ENCODE measurements around the gene B4GALNT2.
A peak's percentile ranks its signal among the peaks of the same experiment; 100 is the strongest.
"Not testable (repeated sequence)": the region's sequence is repeated elsewhere in the genome, so short reads cannot be mapped to it uniquely, and the experiment has no call there.

B4GALNT2 gene, protein sequence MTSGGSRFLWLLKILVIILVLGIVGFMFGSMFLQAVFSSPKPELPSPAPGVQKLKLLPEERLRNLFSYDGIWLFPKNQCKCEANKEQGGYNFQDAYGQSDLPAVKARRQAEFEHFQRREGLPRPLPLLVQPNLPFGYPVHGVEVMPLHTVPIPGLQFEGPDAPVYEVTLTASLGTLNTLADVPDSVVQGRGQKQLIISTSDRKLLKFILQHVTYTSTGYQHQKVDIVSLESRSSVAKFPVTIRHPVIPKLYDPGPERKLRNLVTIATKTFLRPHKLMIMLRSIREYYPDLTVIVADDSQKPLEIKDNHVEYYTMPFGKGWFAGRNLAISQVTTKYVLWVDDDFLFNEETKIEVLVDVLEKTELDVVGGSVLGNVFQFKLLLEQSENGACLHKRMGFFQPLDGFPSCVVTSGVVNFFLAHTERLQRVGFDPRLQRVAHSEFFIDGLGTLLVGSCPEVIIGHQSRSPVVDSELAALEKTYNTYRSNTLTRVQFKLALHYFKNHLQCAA

DNA sequence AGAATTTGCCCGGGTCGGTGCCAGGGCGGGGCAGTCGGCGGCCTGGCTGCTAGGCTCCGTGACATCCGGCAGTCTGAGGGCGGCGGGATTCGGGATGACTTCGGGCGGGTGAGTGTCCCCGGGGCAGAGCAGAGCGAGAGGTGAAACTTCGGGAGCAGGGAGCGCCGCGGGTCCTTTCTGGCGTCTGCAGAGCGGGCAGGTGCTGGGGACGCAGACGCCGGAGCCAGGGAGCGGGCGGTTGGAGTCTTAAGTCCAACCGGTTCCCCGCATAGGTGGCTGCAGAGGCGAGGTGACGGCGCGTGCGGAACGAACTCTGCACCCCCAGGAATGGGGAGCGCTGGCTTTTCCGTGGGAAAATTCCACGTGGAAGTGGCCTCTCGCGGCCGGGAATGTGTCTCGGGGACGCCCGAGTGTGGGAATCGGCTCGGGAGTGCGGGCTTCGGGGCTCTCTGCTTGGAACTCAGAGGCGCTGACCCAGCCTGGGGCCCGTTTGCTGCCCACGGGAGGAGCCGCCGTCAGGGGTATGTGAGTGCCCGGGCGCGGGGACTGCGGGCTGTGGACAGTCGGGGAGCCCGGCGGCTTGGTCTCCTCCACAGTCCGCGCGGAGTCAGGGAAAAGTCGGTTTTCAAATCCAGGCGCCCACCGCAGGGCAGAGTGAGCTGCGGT lies at the start of gene B4GALNT2:
Gene B4GALNT2, plus strand, starts transcription at position 71 of the 666 bp plus-strand sequence. Its CDS starts 24 bp downstream, at position 95.
- Histone ChIP-seq H2AFZ (ENCODE audit: low read length, unreplicated experiment) (peak within 1 kb of the TSS; percentile 74), H3K4me3 (ENCODE audit: low read depth, low read length) (peak within 1 kb of the TSS; percentile 73)

DNA sequence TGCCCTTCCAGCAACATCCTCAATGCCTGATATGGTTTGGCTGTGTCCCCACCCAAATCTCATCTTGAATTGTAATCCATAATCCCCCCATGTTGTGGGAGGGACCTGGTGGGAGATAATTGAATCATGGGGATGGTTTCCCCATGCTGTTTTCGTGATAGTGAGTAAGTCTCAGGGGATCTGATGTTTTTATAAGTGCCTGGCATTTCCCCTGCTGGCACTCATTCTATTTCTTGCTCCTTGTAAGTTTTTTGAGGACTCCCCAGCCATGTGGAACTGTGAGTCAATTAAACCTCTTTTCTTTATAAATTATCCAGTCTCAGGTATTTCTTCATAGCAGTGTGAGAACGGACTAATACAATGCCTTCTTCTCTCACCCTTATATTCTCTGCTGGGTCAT lies 47.5 kb upstream of the B4GALNT2 start:
- H3K27me3 ChIP-seq (ENCODE audit: insufficient read depth, low read length); H3K27ac ChIP-seq (ENCODE audit: low read depth, low read length); H3K4me3 ChIP-seq (ENCODE audit: low read depth, low read length); H3K79me2 ChIP-seq (ENCODE audit: control insufficient read depth, insufficient read depth, low read length, unreplicated experiment); H2AFZ ChIP-seq (ENCODE audit: low read length, unreplicated experiment); H3K36me3 ChIP-seq (ENCODE audit: insufficient read depth, low read length): not testable (repeated sequence)
- H3K4me1 ChIP-seq (ENCODE audit: control insufficient read depth, insufficient read depth, low read length, unreplicated experiment): peaks cover 15% of the 10 kb centered on the region

More for the DNA sequence above, at the start of gene B4GALNT2:
- H3K4me1 ChIP-seq (ENCODE audit: control insufficient read depth, insufficient read depth, low read length, unreplicated experiment): no peaks in the 10 kb centered on the region
- no peaks in the 10 kb centered on the region for H3K36me3 ChIP-seq (ENCODE audit: insufficient read depth, low read length)
- H3K27ac ChIP-seq (ENCODE audit: low read depth, low read length): no peak within 1 kb of the TSS
- H3K79me2 ChIP-seq (ENCODE audit: control insufficient read depth, insufficient read depth, low read length, unreplicated experiment): no peaks in the 10 kb centered on the region
- peaks cover 26% of the 10 kb centered on the region for H3K27me3 ChIP-seq (ENCODE audit: insufficient read depth, low read length)

DNA sequence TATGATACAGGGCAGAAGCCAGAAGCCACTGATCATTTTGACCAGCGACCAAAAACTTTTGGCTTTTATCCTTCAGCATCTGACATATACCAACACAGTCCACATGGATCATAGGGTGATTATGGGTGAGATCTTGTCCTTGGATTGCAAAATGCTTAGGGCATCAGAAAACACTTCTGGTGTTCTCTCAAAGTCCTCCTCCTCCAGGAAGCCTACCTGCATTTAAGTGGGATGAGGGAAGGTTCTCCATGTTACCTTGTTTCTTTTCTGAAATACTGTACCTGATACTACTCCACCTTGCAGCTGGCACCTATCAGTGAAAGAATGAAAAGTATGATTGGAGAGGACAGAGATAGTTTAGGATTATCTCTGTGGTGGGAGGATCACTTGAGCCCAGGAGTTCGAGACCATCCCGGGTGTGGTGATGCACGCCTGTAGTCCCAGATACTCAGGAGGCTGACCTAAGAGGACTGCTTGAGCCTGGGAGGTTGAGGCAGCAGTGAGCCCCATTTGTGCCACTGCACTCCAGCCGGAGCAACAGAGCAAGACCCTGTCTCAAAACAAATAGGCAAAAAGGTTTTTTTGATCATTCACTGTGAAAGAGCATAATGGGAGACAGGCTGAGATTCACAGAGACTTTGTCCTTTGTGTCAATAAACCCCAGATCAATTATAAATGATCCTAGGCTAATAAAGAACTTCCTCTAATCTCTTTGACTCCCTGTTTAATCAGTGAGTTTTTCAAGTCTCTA lies 46.8 kb upstream of the B4GALNT2 start:
- H2AFZ ChIP-seq (ENCODE audit: low read length, unreplicated experiment): no peak overlapping the region
- no peaks in the 10 kb centered on the region for H3K27me3 ChIP-seq (ENCODE audit: insufficient read depth, low read length)
- no peak overlapping the region for H3K27ac ChIP-seq (ENCODE audit: low read depth, low read length)
- no peak overlapping the region for H3K4me3 ChIP-seq (ENCODE audit: low read depth, low read length)
- H3K36me3 ChIP-seq (ENCODE audit: insufficient read depth, low read length): no peaks in the 10 kb centered on the region
- no peaks in the 10 kb centered on the region for H3K79me2 ChIP-seq (ENCODE audit: control insufficient read depth, insufficient read depth, low read length, unreplicated experiment)
- peaks cover 15% of the 10 kb centered on the region for H3K4me1 ChIP-seq (ENCODE audit: control insufficient read depth, insufficient read depth, low read length, unreplicated experiment)

DNA sequence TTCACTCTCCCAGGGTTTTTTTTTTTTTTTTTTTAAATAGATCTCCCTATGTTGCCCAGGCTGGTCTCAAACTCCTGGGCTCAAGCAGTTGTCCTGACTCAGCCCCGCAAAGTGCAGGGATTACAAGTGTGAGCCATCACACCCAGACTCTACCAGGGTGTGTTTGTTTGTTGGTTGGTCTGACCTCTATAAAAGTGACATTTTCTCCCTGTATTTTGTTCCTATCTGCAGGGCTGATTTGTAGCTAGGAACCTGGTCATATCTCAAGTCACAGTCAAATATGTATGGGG lies 46.3 kb upstream of the B4GALNT2 start:
- Histone ChIP-seq H3K4me1 (ENCODE audit: control insufficient read depth, insufficient read depth, low read length, unreplicated experiment) (peaks cover 12% of the 10 kb centered on the region), H3K79me2 (ENCODE audit: control insufficient read depth, insufficient read depth, low read length, unreplicated experiment) (no peaks in the 10 kb centered on the region), H3K4me3 (ENCODE audit: low read depth, low read length) (no peak overlapping the region), H3K27ac (ENCODE audit: low read depth, low read length) (no peak overlapping the region), H2AFZ (ENCODE audit: low read length, unreplicated experiment) (no peak overlapping the region), H3K36me3 (ENCODE audit: insufficient read depth, low read length) (no peaks in the 10 kb centered on the region), H3K27me3 (ENCODE audit: insufficient read depth, low read length) (no peaks in the 10 kb centered on the region)

DNA sequence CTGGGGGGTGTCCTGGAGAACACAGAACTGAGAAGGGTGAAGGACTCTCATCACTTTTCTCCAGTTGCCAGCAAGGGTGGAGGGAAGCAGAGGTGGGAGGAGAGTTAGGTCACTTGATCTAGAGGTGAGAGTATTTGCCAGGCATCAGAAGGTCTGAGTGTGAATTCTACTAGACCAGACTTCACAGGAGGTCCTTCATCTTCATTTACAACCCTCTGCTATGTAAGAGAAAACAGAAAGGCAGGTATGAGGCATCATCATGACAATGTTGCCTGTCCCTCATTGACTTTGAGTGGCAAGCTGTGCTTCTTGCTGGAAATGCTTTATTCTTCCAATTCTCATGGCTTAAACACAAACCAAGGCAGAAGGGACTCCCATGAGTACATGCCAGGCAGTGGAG lies 45.9 kb upstream of the B4GALNT2 start:
- Histone ChIP-seq H3K27ac (ENCODE audit: low read depth, low read length) (no peak overlapping the region), H3K4me1 (ENCODE audit: control insufficient read depth, insufficient read depth, low read length, unreplicated experiment) (peaks cover 12% of the 10 kb centered on the region), H2AFZ (ENCODE audit: low read length, unreplicated experiment) (no peak overlapping the region), H3K36me3 (ENCODE audit: insufficient read depth, low read length) (no peaks in the 10 kb centered on the region), H3K4me3 (ENCODE audit: low read depth, low read length) (no peak overlapping the region), H3K27me3 (ENCODE audit: insufficient read depth, low read length) (no peaks in the 10 kb centered on the region), H3K79me2 (ENCODE audit: control insufficient read depth, insufficient read depth, low read length, unreplicated experiment) (no peaks in the 10 kb centered on the region)

DNA sequence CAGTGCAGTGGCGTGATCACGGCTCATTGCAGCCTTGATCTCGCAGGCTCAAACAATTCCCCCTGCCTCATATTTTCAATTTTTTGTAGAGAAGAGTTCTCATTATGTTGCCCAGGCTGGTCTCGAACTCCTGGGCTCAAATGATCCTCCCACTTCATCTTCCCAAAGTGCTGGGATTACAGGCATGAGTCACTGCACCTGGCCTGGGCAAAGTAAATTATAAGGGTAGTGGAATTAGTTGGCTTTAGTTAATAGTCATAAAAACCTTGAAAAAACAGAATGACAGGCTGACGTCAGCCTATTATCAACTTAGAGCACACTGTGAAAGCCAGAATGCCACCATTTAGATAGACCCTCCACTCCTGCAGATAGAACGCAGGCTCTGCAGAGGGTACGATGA lies 43.5 kb upstream of the B4GALNT2 start:
- H3K36me3 ChIP-seq (ENCODE audit: insufficient read depth, low read length): no peaks in the 10 kb centered on the region
- H3K79me2 ChIP-seq (ENCODE audit: control insufficient read depth, insufficient read depth, low read length, unreplicated experiment): no peaks in the 10 kb centered on the region
- no peak overlapping the region for H2AFZ ChIP-seq (ENCODE audit: low read length, unreplicated experiment)
- no peaks in the 10 kb centered on the region for H3K27me3 ChIP-seq (ENCODE audit: insufficient read depth, low read length)
- H3K27ac ChIP-seq (ENCODE audit: low read depth, low read length): no peak overlapping the region
- H3K4me1 ChIP-seq (ENCODE audit: control insufficient read depth, insufficient read depth, low read length, unreplicated experiment): peaks cover 12% of the 10 kb centered on the region
- H3K4me3 ChIP-seq (ENCODE audit: low read depth, low read length): no peak overlapping the region

DNA sequence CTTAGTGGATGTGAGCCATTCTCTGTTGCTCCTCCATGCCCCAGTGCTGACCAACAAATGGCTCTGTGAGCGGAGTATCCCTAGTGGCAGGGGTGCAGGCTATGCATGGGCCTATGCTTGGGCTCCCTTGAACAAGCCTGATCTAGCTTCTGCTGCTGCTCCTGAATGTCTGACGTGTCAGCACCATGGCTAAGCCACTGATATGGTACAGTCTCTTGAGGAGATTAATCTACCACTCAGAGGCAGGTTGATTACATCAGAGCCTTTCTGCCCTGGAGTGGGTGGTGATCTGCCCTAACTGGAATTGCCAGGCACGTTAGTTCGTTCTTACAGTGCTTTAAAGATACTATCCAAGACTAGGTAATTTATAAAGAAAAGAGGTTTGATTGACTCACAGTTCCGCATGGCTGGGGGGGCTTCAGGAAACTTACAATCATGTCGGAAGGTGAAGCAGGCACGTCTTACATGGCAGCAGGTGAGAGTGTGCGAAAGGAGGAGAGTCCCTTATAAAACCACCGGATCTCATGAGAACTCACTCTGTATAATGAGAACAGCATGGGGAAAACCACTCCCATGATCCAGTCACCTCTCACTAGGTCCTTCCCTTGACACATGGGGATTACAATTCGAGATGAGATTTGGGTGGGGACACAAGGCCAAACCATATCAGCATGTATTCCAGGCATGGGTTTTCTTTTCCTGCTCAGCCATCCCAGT lies 41.5 kb upstream of the B4GALNT2 start:
- H3K27me3 ChIP-seq (ENCODE audit: insufficient read depth, low read length): no peaks in the 10 kb centered on the region
- no peaks in the 10 kb centered on the region for H3K36me3 ChIP-seq (ENCODE audit: insufficient read depth, low read length)
- H3K27ac ChIP-seq (ENCODE audit: low read depth, low read length): no peak overlapping the region
- no peak overlapping the region for H3K4me3 ChIP-seq (ENCODE audit: low read depth, low read length)
- no peaks in the 10 kb centered on the region for H3K79me2 ChIP-seq (ENCODE audit: control insufficient read depth, insufficient read depth, low read length, unreplicated experiment)
- no peak overlapping the region for H2AFZ ChIP-seq (ENCODE audit: low read length, unreplicated experiment)
- no peaks in the 10 kb centered on the region for H3K4me1 ChIP-seq (ENCODE audit: control insufficient read depth, insufficient read depth, low read length, unreplicated experiment)

DNA sequence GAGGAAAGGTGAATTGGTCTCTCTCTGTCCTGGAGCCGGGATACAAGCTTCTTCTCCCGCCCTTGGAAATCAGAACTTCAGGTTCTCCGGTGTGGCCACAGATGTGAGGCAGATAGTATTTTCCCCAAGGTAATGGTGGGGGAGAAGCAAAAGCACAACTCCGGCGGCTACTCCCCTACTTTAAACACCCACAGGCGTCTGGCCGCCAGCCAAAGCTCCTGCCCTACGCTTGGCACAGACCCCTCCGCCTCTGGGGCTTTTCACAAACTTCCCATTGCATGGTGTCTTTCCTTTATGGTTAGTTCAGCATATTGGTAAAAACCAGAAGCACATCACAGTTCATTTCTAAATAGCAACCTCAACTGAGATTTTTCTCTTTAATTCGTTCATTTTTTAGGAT lies 39.4 kb upstream of the B4GALNT2 start:
- Histone ChIP-seq H3K4me1 (ENCODE audit: control insufficient read depth, insufficient read depth, low read length, unreplicated experiment) (no peaks in the 10 kb centered on the region), H3K27me3 (ENCODE audit: insufficient read depth, low read length) (no peaks in the 10 kb centered on the region), H3K79me2 (ENCODE audit: control insufficient read depth, insufficient read depth, low read length, unreplicated experiment) (no peaks in the 10 kb centered on the region), H3K36me3 (ENCODE audit: insufficient read depth, low read length) (no peaks in the 10 kb centered on the region), H3K4me3 (ENCODE audit: low read depth, low read length) (no peak overlapping the region), H3K27ac (ENCODE audit: low read depth, low read length) (no peak overlapping the region), H2AFZ (ENCODE audit: low read length, unreplicated experiment) (no peak overlapping the region)

DNA sequence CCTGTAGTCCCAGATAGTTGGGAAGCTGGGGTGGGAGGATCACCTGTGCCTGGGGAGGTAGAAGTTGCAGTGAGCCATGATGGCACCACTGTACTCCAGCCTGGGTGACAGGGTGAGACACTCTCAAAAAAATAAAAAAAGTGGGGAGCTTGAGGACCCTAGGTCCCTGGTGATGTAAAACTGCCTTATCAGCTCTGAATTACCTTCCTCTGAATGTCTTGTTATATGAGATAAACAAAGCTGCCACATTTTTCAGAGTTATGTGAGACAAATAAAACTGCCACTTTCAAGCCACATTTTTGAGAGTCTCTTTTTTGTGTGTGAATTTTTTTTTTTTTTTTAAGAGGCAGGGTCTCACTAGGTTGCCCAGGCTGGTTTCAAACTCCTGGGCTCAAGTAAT lies 32.0 kb upstream of the B4GALNT2 start:
- peaks cover 20% of the 10 kb centered on the region for H3K4me1 ChIP-seq (ENCODE audit: control insufficient read depth, insufficient read depth, low read length, unreplicated experiment)
- 0 out of 2 replicates have a peak overlapping the region, but pooled peaks have one; percentile 72 for H3K27ac ChIP-seq (ENCODE audit: low read depth, low read length)
- H2AFZ ChIP-seq (ENCODE audit: low read length, unreplicated experiment): no peak overlapping the region
- no peaks in the 10 kb centered on the region for H3K27me3 ChIP-seq (ENCODE audit: insufficient read depth, low read length)
- no peaks in the 10 kb centered on the region for H3K36me3 ChIP-seq (ENCODE audit: insufficient read depth, low read length)
- H3K79me2 ChIP-seq (ENCODE audit: control insufficient read depth, insufficient read depth, low read length, unreplicated experiment): no peaks in the 10 kb centered on the region
- no peak overlapping the region for H3K4me3 ChIP-seq (ENCODE audit: low read depth, low read length)

DNA sequence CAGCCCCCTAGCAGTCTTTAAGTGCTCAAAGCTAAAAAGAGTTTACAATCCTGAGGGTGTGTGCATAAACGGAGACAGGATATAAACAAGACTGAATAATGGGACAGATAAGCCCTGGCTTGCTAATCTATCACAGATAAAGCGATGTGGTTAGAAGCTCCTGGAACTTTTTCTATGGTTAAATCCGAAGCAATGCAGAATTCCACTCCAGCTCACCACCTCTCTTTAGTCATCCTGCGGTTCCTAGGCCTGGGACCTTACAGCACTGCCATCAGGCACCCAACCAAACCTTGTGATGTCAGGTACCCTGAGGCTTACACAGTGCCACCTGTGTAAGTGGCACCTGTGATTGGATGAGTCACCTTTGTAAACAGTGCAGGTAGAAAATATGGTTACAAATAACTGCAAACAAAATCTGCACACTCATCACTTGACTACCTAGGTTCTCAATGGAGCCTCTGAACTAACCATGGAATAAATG lies 31.5 kb upstream of the B4GALNT2 start:
- H3K36me3 ChIP-seq (ENCODE audit: insufficient read depth, low read length): no peaks in the 10 kb centered on the region
- H2AFZ ChIP-seq (ENCODE audit: low read length, unreplicated experiment): peak overlapping the region; percentile 44
- H3K4me3 ChIP-seq (ENCODE audit: low read depth, low read length): no peak overlapping the region
- H3K27me3 ChIP-seq (ENCODE audit: insufficient read depth, low read length): no peaks in the 10 kb centered on the region
- peaks cover 20% of the 10 kb centered on the region for H3K4me1 ChIP-seq (ENCODE audit: control insufficient read depth, insufficient read depth, low read length, unreplicated experiment)
- H3K79me2 ChIP-seq (ENCODE audit: control insufficient read depth, insufficient read depth, low read length, unreplicated experiment): no peaks in the 10 kb centered on the region
- peak overlapping the region; percentile 72 for H3K27ac ChIP-seq (ENCODE audit: low read depth, low read length)
